Measurements from ENCODE around the gene PTPN14. TPM values are rescaled to one million over a fixed set of nuclear protein-coding genes. Genes with fewer than 3 reads are reported as not detected.

PTPN14 gene
- polyA plus RNA-seq, 4 donors, result 34.1 to 39.7 (median 37.5) TPM

GRCh38 chr1:214439352-214440119 lies 111.9 kb downstream of the PTPN14 start:
- DNase-seq (ENCODE audit: low read depth in 4 of 4, low spot score in 3 of 4), result no peak

DNA sequence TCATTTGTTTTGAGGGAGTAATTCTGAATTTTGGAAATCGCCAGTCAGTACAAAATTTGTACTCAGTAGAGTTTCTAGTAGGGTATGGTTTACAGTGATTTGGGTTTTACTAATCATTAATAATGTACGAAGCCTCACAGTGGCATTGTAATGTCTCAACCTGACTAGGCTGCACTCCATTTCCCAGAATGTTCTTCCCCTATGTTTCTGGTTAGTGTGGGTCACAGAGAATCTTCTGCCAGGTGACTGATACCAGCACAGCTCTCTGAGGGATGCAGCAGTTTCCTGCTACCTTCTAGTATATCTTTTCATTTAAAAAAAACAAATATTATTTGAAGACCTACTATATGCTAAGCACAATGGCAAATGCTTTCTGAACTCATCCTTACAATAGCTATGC lies 112.9 kb downstream of the PTPN14 start:
- no peak for DNase-seq (ENCODE audit: low read depth in 4 of 4, low spot score in 3 of 4)

DNA sequence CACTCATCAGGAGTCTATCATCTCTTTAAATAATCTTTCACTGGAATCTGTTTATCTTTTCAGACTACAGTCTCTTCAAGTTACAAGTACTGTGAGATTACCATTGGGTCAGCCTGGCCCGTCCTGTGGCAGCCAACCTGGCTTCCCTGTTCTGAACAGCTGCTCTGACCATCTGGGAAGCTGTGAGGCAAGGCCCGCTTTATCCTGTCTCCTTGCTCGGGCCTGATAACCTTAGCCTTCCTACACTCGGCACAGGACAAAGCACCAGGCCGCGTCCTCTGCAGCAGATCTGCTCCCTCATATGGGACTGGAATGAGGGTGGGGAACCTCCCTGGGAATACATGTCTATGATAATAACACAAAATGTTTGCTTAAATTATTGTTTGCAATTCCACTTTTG lies 113.3 kb downstream of the PTPN14 start:
- no peak for DNase-seq (ENCODE audit: low read depth in 4 of 4, low spot score in 3 of 4)

DNA sequence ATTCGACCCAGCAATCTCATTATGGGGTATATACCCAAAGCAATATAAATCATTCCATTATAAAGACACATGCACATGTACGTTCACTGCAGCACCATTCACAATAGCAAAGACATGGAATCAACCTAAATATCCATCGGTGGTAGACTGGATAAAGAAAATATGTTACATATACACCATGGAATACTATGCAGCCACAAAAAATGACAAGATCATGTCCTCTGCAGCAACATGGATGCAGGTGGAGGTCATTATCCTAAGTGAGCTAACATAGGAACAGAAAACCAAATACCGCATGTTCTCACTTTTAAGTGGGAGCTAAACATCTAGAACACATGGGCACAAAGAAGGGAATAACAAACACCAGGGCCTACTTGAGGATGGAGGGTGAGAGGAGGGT lies 115.5 kb downstream of the PTPN14 start:
- no peak for DNase-seq (ENCODE audit: low read depth in 4 of 4, low spot score in 3 of 4)

DNA sequence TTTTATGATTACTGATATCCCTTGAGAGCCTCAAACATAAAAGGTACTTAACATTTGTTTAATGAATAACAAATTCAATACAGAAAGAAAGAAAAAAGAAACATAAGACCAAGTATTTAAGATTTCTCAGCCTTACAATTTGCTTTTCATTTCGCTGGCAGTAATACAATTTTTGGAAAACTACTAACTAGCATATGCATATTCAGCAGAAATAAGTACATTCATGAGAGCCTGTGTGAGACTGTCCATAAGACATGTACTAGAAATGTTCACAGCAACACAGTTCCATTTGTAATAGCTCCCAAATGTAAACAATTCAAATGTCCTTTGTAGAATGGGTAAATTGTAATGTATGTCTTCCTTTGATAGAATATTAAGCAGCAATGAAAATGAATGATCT lies 119.2 kb downstream of the PTPN14 start:
- DNase-seq (ENCODE audit: low read depth in 4 of 4, low spot score in 3 of 4), result no peak

DNA sequence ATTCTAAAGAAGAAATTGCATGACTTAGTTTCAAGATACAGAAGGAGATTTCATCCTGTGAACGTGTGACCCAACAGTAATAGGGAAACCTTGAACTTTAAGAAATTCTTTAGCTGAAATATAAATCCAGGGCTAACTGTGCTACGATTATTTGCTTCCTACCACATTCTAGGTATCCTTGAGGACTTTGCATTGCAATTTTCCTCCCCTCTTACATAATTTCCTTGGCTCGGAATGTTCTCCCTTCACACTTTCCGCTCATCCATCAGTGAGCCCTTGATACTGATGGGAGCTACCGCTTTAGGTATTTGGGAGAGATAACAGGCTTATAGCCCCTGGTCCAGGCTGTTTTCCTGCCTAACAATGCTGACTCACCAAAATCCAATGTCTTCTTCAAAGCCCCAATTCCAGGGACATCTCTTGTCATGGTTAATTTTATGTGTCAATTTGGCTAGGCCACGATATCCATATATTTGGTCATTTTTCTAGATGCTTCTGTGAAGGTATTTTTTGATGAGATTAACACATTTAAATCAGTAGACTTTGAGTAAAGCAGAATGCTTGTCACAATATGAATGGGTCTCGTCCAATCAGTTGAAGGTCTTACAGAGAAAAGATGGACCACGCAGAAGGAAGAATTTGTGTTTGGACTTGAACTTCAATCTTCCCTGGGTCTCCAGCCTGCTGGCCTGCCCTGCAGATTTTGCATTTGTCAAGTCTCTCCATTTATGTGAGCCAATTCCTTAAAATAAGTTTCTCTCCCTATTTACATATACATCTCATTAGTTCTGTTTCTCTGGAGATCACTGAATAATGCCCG lies 121.2 kb downstream of the PTPN14 start:
- DNase-seq (ENCODE audit: low read depth in 4 of 4, low spot score in 3 of 4), result no peak

DNA sequence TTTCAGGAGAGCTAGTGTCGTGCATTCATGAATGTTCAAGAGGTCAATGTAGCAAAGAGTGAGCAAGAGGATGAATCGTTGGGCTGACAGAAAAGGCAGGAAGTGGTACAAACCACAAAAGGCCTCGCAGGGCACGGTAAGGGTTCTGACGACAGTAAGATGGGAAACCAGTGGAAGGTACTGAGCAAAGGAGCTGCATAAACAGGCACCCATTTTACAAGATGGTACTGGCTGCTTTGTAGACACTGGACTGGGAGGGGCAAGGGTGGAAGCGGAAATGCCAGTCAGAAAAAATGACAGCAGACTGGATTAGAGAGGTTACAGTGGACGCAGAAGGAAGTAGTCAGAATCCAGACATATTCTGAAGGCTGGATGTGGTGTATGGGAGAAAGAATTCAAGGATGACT lies 123.5 kb downstream of the PTPN14 start:
- DNase-seq (ENCODE audit: low read depth in 4 of 4, low spot score in 3 of 4), result no peak

- no peak for DNase-seq (ENCODE audit: low read depth in 4 of 4, low spot score in 3 of 4)
These were observed 125.0 kb downstream of the PTPN14 start for GRCh38 chr1:214426426-214426812.

DNA sequence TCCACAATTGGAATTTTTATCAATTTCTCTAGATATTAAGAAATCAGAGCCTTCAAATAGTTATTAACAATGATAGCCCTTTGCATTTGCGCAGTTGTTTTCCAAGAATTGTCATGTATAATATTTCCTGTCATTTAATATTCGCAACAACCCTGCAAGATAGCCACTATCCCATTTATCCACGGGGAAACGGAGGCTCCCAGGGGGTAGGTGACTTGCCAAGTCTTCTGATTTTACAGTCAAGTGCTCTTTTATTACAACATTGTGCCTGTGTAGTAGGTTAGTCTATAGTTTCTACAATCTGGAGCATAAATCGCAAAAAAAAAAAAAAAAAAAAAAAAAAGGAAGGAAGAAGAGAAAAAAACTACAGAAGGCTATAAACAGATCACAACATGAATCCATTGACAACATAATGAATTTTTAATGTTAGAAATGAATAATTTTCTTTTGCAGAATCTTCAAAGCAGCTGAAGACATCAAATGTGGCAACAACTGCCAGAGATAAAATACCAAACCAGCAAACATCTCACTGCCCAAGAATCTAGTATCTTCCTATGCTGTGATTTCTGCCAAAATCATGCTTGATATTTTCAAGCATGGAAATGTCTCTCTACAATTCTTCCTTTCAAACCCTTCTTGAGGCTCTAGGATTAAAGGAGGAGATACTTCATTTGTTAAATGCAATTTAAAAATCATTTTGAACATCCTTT lies 125.5 kb downstream of the PTPN14 start:
- DNase-seq (ENCODE audit: low read depth in 4 of 4, low spot score in 3 of 4), result no peak

- no peak for DNase-seq (ENCODE audit: low read depth in 4 of 4, low spot score in 3 of 4)
These were observed 126.3 kb downstream of the PTPN14 start for GRCh38 chr1:214425101-214425500.

GRCh38 chr1:214423045-214423444 lies 128.4 kb downstream of the PTPN14 start:
- no peak for DNase-seq (ENCODE audit: low read depth in 4 of 4, low spot score in 3 of 4)

DNA sequence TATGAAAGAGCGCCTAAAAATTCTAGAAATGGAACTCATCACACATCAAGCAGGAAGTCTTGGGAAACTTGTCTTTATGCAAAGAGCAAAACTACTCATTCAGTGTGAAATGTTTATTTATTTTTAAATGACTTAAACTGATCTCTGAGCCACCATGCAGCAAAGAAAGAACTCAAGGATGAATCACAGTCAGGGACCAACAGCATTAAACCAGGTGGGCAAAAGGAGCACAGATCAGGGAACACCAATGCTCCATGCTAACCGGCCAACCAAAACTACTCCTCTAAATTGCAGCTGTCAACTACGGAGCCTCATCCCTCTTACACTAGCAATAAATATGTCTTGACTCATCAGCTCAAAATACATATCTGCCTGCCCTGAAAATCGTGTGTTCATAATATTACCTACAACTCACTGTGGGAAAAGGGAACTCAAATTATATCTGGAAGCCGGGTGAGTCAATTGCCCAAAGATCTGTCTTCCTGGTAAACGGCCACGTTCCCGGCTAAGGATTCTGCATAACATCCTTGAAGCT lies 129.2 kb downstream of the PTPN14 start:
- no peak for DNase-seq (ENCODE audit: low read depth in 4 of 4, low spot score in 3 of 4)

GRCh38 chr1:214420833-214421232 lies 130.6 kb downstream of the PTPN14 start:
- no peak for DNase-seq (ENCODE audit: low read depth in 4 of 4, low spot score in 3 of 4)

DNA sequence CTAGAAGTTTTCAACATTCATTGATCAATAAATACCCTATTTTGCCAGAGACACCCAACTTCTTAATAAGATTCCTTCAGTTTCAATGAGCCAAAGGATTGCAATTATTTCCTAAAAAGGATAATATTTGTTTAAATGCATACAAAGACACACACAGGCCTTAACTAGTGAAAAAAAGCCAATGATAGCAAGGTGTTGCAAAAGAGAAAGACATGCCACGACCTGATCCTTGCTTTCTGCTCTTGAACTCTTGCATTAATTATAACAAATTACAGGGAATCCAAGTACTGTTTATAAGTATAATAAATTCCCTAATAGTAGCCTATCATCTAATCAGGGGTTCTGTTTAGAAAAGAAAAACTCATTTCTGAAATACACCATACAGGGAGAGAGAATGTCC lies 131.1 kb downstream of the PTPN14 start:
- no peak for DNase-seq (ENCODE audit: low read depth in 4 of 4, low spot score in 3 of 4)

- no peak for DNase-seq (ENCODE audit: low read depth in 4 of 4, low spot score in 3 of 4)
These were observed 131.8 kb downstream of the PTPN14 start for GRCh38 chr1:214419650-214420049.

DNA sequence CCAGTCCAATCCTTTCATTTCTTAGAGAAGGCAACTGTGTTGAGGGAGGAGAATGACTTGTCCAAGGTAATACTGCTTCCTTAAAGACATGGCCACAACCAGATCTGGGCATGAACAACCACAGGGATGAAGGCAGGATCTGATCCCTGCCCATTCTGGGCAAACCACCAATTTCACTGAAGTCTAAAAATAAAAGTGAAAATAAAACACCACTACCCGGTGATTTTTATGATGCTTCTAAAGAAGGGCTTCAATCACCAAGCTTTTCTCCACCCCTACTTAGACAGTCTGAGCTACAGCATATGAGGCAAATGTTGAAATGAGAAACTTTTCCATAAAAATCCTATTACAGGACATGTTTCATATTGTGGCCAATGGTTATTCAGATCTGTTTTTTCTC lies 133.0 kb downstream of the PTPN14 start:
- DNase-seq (ENCODE audit: low read depth in 4 of 4, low spot score in 3 of 4), result no peak

DNA sequence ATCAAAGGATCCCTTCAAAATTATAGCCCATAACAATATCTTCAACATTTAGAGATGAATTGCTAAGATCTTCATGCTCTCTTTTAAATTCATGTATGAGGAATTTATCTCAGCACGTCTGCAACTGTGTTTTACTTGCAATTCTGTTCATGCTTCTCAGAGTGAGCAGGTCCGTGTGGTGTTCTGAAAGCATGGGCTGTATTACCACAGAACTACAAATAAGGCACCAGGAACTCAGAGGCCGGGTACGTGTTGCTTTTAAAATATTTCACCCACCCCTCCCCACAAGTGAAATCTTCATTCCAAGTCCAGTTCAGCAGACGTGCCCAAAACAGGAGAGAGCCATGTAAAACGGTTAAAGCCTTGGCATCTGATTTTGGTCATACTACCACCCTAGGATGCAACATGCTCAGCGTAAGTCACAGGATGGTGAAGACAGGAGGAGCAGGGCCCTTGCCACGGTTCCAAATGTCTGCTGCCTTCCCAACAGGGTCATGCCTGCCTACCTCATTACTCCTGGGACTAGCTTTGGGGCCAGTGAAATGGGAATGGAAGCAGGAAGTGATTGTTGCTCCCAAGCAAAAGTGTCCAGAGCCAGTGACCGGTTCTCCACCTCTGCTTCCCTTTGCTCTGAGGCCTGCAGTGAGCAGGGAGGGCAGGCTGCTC lies 133.7 kb downstream of the PTPN14 start:
- no peak for DNase-seq (ENCODE audit: low read depth in 4 of 4, low spot score in 3 of 4)

DNA sequence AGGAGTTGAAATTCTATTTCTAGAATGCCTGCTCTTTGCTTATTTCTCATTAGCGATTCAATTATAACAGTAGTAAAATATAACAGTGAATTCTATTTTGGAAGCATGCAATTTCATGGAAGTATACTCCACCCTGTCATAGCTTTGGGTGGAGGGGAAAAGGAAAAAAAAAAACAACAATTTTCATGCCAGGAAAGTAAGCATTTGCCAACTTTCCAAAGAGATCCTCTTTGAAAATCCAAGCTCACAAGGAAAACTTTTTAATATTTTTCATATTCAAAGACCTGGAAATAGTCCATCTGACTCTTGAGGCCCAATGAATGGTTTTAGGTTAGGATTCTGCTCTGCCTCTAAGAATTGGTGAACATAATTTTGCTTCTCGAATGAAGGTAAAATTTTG lies 134.5 kb downstream of the PTPN14 start:
- no peak for DNase-seq (ENCODE audit: low read depth in 4 of 4, low spot score in 3 of 4)

DNA sequence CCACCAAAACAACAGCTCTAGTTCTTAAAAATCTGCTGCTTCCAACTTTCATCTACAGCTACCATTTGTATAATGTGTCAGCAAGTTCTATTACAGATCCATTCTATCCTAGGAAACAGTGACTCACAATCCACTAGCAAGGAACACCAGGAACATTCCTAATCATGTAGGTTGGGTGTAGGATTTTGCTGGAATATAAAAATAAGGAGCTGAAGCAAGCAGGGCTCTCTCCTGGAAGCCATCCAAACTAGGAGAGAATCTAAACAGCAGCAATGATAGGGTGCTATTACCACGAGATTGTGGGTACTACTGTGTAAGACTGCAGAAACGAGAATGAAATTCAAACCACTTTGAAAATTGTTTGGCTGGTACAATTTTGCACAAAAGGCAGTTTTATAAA lies 135.0 kb downstream of the PTPN14 start:
- DNase-seq (ENCODE audit: low read depth in 4 of 4, low spot score in 3 of 4), result no peak

DNA sequence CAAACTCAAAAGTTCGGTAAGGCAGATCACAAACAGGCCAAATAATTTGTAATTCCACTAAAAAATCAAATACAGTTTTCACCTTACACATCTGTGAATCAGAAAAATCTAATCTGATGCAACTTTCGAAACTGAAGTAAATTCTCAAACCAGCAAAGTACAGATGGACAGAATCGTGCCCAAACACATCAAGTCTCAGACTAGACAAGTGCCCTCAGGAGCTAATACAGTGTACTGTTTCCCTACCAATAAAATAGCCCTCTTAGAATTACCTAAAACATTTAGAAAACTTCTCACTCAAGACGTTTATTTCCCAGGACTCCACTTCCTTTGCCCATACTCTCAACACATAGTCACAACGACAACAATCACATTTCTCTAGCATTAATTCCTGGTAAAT lies 136.3 kb downstream of the PTPN14 start:
- no peak for DNase-seq (ENCODE audit: low read depth in 4 of 4, low spot score in 3 of 4)

- DNase-seq (ENCODE audit: low read depth in 4 of 4, low spot score in 3 of 4), result no peak
These were observed 136.7 kb downstream of the PTPN14 start for GRCh38 chr1:214414691-214415090.
